ENCODE data around the gene LRRK2. TPM values are rescaled to one million over a fixed set of nuclear protein-coding genes. Genes with fewer than 3 reads are reported as not detected.
"Not testable (repeated sequence)": the region's sequence is repeated elsewhere in the genome, so short reads cannot be mapped to it uniquely, and the experiment has no call there.

LRRK2 gene
- total RNA-seq, 1 experiment from 2014 or later = not detected

GRCh38 chr12:40314927-40315326 lies 90.1 kb downstream of the LRRK2 start:
- no peak for DNase-seq (ENCODE audit: low read depth)

- DNase-seq (ENCODE audit: low read depth) = no peak
These were observed 90.6 kb downstream of the LRRK2 start for GRCh38 chr12:40315375-40315774.

GRCh38 chr12:40324261-40324660 lies 99.5 kb downstream of the LRRK2 start:
- DNase-seq (ENCODE audit: low read depth) = no peak

- DNase-seq (ENCODE audit: low read depth) = peak; percentile 22
These were observed 100.7 kb downstream of the LRRK2 start for GRCh38 chr12:40325349-40325960.

GRCh38 chr12:40327535-40327934 lies 102.7 kb downstream of the LRRK2 start:
- DNase-seq (ENCODE audit: low read depth) = no peak

GRCh38 chr12:40330180-40330579 lies 105.4 kb downstream of the LRRK2 start:
- DNase-seq (ENCODE audit: low read depth) = no peak

GRCh38 chr12:40331886-40332285 lies 107.1 kb downstream of the LRRK2 start:
- no peak for DNase-seq (ENCODE audit: low read depth)

GRCh38 chr12:40335991-40336390 lies 111.2 kb downstream of the LRRK2 start:
- DNase-seq (ENCODE audit: low read depth) = no peak

- no peak for DNase-seq (ENCODE audit: low read depth)
These were observed 111.9 kb downstream of the LRRK2 start for GRCh38 chr12:40336573-40337199.

- DNase-seq (ENCODE audit: low read depth) = no peak
These were observed 113.3 kb downstream of the LRRK2 start for GRCh38 chr12:40338071-40338470.

- no peak for DNase-seq (ENCODE audit: low read depth)
These were observed 113.8 kb downstream of the LRRK2 start for GRCh38 chr12:40338621-40339020.

GRCh38 chr12:40342010-40342409 lies 117.2 kb downstream of the LRRK2 start:
- DNase-seq (ENCODE audit: low read depth) = no peak

- no peak for DNase-seq (ENCODE audit: low read depth)
These were observed 118.3 kb downstream of the LRRK2 start for GRCh38 chr12:40343124-40343523.

GRCh38 chr12:40344312-40344711 lies 119.5 kb downstream of the LRRK2 start:
- DNase-seq (ENCODE audit: low read depth) = no peak

GRCh38 chr12:40351976-40352375 lies 127.2 kb downstream of the LRRK2 start:
- DNase-seq (ENCODE audit: low read depth) = no peak

- no peak for DNase-seq (ENCODE audit: low read depth)
These were observed 150.3 kb downstream of the LRRK2 start for GRCh38 chr12:40375076-40375475.

- DNase-seq (ENCODE audit: low read depth) = no peak
These were observed 151.9 kb downstream of the LRRK2 start for GRCh38 chr12:40376533-40377267.

- no peak for DNase-seq (ENCODE audit: low read depth)
These were observed 153.9 kb downstream of the LRRK2 start for GRCh38 chr12:40378691-40379090.

- no peak for DNase-seq (ENCODE audit: low read depth)
These were observed 157.4 kb downstream of the LRRK2 start for GRCh38 chr12:40382217-40382616.

GRCh38 chr12:40387279-40387678 lies 162.5 kb downstream of the LRRK2 start:
- not testable (repeated sequence) for DNase-seq (ENCODE audit: low read depth)

GRCh38 chr12:40390980-40391379 lies 166.2 kb downstream of the LRRK2 start:
- DNase-seq (ENCODE audit: low read depth) = no peak

GRCh38 chr12:40393026-40393425 lies 168.2 kb downstream of the LRRK2 start:
- no peak for DNase-seq (ENCODE audit: low read depth)

GRCh38 chr12:40399656-40400055 lies 174.9 kb downstream of the LRRK2 start:
- no peak for DNase-seq (ENCODE audit: low read depth)

Data from M059J (cell line).